Activated CD4-positive, alpha-beta T cell treated with anti-CD3 and anti-CD28 coated beads, Interleukin-2, amount 50 U/mL, for 1 hour (primary cell): Measurements from ENCODE around the gene DIPK2A.

Experiments used
- DNase-seq: peaks from one replicate; pipeline ENCODE4 v3.0.0-alpha.2; 2020

DIPK2A gene, protein sequence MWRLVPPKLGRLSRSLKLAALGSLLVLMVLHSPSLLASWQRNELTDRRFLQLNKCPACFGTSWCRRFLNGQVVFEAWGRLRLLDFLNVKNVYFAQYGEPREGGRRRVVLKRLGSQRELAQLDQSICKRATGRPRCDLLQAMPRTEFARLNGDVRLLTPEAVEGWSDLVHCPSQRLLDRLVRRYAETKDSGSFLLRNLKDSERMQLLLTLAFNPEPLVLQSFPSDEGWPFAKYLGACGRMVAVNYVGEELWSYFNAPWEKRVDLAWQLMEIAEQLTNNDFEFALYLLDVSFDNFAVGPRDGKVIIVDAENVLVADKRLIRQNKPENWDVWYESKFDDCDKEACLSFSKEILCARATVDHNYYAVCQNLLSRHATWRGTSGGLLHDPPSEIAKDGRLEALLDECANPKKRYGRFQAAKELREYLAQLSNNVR

DNA sequence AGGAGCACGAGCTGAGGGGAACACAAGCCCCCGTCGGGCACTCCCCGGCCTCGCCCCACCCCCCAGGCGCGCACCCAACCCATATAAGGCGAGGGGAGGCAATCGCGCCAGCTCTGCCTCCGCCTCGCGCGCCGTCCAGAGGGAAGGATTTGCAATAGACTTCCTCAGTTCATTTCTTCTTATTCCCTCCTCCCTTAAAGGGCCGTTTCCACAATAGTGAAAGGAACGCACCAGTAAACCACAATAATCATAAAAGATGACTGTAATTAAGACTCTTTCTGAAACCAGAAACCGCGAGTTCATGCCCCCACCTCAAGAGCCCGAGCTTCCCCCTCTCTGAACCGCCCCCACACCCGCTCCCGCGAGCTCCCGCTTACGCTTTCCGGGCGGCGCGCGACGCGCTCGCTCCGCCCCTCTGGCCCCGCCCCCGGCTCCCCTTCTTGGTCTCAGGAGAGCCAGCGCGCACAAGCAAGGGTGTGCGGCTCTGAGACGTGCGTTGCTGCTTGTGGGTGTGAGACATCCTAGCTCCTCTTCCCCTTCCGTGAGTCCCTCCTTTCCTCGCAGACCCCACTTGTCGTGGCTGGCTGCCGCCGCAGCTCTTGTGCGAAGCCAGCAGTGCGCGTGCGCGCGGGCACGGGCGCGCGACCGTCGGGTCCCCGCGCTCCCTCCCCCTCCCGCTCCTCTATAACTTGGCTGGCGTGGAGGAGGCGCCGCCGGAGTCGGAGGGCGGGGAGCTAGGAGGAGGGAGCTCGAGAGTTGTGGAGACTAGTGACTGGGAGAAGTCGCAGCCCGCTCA lies at the start of gene DIPK2A:
DIPK2A (plus strand) TSS at position 465 of the 796 bp plus-strand sequence. CDS start 510 bp downstream, outside the sequence.
- DNase-seq, result peak; percentile 92

DNA sequence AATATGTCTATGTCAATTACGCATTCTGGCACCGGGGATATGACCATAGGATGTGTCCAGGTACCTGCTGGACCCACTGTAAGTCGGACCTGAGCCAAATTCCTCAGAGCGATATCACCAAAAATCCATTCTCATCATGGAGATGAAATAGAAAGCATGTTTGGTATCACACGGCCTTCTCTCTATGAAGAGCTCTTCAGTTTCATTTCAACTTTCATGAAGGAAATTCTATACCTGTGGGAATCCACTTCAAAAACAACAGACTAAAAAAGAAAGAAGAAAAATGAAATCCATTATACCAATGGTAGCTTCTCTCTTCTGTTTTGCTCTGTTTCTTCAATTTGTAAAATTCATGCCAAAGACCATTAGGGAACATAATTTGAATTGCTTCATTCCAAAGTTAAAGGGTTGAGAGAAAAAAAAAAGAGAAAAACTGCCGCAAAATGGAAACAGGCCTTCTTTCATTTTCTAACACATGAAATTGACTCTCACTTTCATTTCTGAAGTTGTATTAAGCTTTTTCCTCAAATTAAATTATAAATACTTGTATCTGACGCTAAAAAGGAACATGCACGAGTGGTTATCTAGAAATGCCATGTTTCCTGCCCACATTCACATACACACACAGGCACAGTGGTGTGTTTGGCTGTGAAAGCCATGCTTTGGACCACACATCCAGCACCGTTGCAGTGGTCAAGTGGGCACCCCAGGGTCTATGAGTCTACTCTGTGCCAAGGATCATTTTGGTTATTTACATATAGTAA lies 46.9 kb upstream of the DIPK2A start:
- no peak for DNase-seq

DNA sequence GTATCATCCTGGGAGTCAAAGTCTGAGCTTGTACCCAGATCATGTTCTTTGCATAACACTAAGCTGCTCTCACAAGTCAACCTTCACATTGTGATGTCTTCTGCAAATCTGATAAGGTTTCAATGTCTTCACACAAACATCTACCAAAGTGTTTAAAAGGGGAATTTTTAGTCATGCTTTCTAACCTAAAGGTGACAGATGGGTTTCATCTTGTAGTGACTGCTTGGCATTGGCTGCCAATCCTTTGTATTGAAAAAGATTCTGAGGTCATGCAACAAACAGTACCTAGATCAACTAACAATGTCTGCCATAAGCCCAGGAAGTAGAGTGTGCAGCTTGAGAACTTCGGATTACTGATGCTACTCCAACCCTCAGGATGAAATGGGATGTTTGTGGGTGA lies 43.6 kb upstream of the DIPK2A start:
- DNase-seq, result no peak

DNA sequence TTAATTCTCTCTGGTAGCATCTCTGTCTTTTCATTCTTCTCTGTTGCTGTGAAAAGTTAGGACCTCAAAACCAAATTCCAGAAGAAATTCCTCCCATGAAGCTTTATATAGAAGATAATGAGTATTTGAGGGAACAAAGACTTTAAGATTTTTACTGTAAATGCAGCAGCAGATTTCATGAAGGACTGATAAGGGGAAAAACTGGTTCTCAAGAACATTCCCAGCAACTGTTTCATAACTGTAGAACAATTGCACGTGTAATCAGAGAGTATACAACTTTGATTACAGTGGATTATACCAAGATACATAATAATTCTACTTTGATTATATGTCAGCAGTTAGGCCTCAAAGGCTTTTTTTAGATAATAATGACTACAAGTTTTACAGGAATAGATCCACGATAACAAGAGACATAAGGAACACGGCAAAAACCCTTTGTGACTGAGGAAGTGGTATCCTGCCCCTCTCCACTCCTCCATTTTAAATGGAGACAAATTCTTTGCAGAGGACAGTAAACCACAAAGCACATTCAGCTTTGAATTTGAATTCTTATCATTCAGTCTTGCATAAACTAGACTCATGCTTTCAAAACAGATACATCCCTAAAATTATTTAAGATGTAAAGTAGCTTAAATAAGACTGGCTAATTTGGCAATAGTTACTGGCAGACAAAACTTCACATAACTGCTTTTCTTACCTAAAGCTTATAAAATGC lies 42.9 kb upstream of the DIPK2A start:
- DNase-seq, result no peak

DNA sequence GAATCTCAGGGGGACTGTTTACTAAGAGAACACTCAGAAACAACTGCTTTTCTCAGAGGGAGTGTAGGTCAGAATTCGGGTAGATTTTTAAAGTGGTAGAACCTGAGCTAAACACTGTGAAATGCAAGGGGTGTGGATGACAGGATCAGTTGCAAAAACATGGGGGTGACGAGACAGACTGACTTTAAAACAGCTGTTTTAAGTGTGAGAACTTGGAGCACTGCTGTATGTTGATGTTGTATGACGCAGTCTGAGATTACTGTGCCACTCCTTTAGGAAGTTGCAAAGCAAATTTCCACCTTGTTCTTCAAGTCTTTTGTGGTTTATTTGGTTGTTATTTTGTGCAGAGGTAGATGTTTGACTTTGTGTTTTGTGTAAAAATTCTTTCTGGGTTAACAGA lies 36.8 kb upstream of the DIPK2A start:
- DNase-seq, result no peak

DNA sequence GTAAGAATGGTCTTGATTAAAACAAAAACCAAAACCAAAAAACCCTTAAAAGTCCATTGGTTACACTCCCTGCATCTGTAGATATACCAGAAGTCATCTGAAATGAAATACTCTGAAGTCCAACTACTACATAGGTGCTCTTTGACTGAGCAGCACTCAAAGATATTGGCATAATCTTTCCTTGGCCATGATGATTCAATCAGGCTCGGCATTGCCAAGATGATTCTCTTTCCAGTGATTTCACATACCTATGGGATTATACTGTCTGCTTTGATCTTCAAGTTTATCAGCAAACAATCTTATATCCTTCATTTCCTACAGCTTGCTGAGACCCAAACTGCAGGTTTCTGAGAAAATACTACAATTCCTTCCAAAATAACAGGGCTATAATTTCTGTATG lies 35.9 kb upstream of the DIPK2A start:
- DNase-seq, result no peak

DNA sequence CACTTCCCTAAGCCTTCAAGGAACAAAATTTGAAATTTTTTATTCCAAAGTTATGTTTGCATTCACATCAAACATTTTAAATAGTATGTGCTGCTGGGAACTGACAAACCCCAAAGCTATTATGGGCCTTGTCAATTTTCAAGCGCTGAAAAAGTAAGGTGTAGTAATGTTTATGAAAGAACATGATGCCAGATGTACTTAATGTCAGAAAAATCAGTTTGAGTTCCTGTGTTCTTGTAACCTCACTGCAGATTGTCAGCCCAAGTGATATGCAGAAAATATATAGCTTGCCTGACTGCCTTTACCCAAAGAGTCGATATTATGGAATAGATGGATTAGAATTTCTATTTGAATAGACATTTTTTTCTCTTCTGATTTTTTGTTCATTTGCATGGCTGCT lies 20.8 kb upstream of the DIPK2A start:
- no peak for DNase-seq

DNA sequence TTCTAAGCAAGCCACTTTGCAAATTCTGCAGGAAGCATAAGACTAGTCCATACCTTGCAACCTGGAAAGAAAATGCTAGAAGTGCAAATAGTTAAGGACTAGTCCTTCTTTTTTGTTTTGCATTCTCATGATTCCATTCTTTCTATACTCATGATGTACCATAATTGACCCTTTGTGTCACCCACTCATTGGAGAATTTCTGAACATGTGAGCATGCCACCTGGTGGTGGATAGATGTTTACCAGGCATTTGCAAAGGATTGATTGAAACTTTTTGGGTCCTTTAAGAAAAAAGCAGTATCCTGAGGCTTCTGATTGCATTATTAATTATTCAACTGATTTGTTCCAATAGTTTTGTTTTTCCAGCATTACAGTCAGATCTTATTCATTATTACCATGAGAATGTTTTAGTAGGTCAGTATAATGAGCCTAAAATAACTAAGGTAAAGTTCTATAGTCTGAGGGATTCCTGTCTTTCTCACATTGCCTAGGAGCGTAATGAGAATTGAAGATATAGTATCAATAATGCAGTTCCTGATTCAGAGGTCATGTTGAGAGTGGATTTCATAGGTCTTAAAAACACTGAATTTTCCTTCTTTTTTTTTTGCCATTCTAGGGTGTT lies 20.2 kb upstream of the DIPK2A start:
- peak; percentile 8 for DNase-seq

DNA sequence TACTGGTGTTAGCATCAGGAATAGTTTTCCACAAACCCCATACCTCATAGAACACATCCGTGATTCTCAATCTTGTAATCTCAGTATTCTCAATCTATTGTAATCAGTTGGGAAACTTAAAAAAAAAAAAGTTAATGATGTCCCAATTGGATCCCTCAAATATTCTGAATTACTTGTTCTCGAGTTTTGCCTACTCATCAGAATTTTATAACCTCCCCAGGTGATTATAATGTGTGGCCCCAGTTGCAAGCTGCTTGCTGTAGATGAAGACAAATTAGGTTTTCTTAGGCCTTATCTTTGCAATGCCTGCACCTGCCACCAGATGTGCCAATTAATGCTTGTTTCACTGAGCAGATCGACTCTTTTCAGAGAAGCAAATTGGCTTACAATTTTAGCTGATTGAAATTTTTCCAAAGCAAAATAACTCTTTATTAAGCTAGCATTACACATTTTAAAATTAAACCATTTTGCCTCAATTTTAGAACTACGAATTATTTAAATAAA lies 19.0 kb upstream of the DIPK2A start:
- no peak for DNase-seq

DNA sequence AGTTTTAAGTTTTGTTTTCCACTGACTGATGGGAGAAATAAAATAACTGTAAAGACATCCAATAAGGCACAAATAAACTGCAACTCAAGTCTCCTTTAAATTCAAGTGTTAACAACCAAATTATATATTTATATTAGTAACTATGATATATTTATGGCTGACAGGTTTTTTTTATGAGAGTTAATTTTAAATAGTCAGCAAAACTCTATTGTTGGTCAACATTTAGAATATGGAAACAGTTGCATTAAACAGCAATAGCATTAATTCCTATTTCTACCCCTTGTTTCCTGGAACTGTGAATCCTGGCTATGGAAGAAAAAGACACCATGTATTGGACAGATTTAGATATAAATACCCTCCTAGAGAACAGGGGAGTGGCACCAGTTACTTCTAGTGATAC lies 16.5 kb upstream of the DIPK2A start:
- DNase-seq, result no peak

DNA sequence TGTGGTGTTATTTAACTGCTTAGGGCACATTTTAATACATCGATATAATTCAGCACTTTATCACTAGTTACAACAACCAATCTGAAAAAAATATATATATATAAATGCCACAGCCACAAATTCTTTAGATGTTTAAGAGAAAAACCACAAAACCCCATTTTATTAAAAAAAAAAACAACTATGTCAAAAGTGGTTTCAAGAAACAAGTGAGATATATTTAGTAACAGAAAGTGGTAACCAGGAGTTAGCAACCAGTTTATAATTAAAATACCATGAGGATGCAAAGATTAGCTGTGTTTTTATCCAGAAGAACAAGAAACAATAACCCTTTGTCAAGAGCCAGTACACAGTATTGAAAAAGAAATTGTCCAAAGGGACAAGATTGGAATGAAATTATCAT lies 14.8 kb upstream of the DIPK2A start:
- DNase-seq, result no peak

DNA sequence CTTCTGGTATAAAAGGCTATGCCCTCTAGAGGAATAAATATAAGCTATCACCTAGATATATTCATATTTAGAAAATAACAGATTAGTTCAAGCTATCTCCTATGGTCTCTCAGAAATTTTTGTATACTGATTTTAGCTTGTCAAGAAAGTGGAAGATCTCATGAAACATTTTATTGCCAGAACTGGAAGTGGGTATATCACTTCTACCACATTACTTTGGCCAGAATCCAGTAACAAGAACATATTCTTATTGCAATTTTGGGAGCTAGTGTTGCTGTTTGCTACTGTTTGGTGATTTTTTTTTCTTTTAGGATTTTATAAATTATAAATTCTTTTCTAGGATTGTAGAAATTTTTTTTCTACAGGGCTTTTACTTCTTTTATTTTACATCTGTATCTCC lies 14.2 kb upstream of the DIPK2A start:
- DNase-seq, result no peak

DNA sequence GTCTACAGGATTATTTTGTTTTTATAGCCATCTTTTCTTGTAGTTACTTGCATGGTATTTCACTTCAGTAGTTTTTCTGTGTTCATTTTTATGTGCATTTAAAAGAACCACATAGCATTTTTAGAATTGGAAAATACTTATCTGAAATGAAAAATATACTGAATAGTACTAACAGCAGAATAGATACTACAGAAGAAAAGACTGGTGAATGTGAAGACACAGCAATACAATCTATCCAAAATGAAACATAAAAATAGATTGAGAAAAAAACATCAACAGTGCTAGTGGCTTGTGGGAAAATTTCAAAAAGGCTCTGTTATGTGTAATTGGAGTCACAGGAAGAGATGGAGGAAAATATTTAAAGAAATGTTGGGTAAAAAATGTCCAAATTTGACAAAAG lies 12.7 kb upstream of the DIPK2A start:
- DNase-seq, result no peak

DNA sequence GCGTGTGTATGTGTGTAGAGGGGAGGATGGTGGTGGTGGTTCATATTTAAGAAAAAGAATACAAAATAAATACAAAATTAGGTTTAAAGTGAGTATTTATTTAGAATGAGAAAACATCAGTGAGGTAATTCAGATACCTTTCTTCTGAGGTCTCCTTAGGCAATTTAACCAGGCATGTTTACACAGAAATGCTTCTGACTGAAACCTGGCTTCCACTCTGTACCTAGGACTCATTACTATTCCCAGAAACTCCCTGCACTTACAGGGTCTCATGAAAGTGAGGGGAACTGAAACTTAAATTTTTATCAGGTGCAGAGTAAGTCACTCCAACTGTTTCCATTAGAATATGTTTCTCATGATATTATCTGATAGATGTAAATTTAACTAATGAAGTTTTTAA lies 10.3 kb upstream of the DIPK2A start:
- DNase-seq, result no peak

DNA sequence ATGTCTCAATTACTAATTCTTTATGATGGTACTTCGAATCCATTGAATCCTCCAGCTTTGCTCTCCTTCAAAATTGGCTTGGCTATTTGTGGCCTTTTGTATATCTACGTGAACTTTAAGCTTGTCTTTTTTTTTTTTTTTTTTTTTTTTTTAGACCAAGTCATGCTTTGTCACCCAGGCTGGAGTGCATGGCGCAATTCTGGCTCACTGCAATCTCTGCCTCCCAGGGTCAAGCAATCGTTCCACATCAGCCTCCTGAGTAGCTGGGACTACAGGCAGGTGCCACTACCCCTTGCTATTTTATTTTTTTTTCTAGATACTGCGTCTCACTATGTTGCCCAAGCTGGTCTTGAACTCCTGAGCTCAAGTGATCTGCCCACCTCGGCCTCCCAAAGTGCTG lies 7.7 kb upstream of the DIPK2A start:
- DNase-seq, result no peak

DNA sequence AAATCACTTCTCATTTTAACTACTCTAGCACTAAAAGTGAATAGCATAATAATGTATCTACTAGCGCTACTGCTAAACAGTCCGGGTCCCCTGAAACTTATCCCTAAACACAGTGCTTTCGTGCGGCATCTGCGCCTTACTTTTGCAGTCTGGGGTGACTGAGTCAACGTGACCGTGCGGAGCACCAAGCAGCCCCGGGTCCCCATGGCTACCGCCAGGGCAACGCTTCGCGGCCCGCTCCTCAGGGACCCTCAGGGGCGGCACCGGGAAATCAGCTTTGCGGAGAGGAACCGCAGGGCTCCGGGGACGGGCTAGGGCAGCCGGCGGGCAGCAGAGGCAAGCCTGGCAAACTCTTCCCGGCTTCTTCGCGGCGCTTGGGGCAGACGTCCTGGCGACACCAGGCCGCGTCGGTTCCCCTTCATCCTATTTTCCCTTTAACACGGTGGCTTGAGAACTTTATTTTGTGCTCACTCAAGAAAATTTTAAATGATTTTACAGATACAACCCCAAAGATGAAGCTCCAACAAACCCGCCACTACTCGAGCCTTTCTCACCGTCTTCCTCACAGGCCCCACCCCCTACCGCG lies 757 bp upstream of the DIPK2A start:
- DNase-seq, result peak; percentile 44

DNA sequence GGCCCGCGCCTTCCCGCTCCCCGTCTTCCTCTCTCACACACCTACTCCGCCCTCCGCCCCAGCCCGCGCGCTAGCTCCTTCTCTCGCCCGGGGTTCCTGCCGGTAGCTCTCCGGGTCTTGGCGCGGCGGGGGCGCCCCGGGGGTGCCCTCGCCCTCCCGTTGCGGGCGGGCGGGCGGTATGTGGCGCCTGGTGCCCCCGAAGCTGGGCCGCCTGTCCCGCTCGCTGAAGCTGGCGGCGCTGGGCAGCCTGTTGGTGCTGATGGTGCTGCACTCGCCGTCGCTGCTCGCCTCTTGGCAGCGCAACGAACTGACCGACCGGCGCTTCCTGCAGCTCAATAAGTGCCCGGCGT lies 507 bp downstream of the DIPK2A start:
- DNase-seq, result no peak

DNA sequence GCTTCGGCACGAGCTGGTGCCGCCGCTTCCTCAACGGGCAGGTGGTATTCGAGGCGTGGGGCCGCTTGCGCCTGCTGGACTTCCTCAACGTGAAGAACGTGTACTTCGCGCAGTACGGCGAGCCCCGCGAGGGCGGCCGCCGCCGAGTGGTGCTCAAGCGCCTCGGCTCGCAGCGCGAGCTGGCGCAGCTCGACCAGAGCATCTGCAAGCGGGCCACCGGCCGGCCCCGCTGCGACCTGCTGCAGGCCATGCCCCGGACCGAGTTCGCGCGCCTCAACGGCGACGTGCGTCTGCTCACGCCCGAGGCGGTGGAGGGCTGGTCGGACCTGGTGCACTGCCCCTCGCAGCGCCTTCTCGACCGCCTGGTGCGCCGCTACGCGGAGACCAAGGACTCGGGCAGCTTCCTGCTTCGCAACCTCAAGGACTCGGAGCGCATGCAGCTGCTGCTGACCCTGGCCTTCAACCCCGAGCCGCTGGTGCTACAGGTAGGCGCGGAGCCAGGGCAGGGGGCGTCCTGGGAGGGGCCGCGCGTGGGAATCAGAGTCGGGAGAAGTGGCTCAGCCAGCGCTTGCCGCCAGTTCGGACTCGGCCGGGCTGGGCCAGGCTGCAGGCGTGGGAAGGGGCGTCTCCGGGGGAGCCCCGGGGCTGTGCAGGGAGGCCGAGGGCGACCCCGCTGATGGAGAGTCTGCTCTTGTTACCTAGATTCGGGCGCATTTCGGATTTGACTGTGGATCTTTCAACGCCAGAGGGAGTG lies 1.1 kb downstream of the DIPK2A start:
- peak; percentile 43 for DNase-seq

DNA sequence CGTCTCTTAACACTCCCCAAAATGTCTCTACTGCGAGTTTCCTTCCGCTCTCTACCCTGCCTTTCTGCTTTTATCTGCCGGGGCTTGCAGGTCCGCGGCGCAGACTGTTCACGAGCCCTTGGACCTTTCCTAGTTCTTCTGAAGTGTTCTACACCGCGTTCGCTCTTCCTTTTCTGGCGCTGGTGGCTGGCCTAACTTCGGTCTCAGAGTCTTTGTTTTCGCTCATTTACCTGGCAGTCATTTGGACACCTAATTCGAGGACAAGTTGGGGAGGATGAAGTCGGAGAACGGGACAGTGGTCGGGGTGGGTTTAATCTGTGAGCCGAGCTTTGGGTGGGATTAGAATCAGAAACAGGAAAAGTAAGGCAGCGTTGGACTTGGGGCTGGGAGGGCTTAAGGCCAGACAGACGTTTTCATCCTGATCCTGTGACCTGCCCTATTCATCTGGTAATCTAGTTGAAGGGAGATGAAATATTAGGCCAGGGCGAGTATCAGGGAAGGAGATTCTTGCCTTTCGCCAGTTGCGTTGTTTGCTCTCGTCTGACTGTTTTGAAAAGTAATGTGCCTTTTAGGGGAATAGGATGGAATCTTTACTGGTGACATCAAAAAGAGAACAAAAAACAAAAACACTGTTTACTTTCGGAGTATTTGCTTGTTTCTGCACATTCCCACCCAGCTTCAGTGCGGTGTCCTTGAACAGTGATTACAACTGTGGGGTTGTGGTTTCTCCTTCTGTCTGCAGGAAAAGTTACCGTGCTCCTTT lies 1.8 kb downstream of the DIPK2A start:
- peak; percentile 62 for DNase-seq
